Mesothelial cell of epicardium (in vitro differentiated cells): ENCODE results near the gene NFATC1. TPM values are rescaled to one million over a fixed set of nuclear protein-coding genes. Genes with fewer than 3 reads are reported as not detected.

Experiments used
- DNase-seq, 2 experiments: peaks; one replicate each; pipeline ENCODE4 v3.0.0; 2021; ENCODE audit warnings: low spot score in 2 of 2; ENCODE audit not compliant: unreplicated experiment in 2 of 2
- H3K27ac Mint-ChIP-seq: 2 replicates; pipeline ENCODE4 v1.8.0; 2021; ENCODE audit warnings: mixed read lengths
- H3K27me3 Mint-ChIP-seq: 2 replicates; pipeline ENCODE4 v1.8.0; 2021; ENCODE audit warnings: low read depth, mixed read lengths
- H3K36me3 Mint-ChIP-seq: 2 replicates; pipeline ENCODE4 v1.8.0; 2021; ENCODE audit warnings: mixed read lengths
- H3K4me1 Mint-ChIP-seq: 2 replicates; pipeline ENCODE4 v1.8.0; 2021; ENCODE audit warnings: mixed read lengths
- H3K4me3 Mint-ChIP-seq: 2 replicates; pipeline ENCODE4 v1.8.0; 2021; ENCODE audit warnings: mild to moderate bottlenecking, moderate library complexity, mixed read lengths
- H3K9me3 Mint-ChIP-seq: 2 replicates; pipeline ENCODE4 v1.8.0; 2021; ENCODE audit warnings: mixed read lengths
- total RNA-seq: library from RNA; stranded (reverse); gene quantifications from 3 replicates; pipeline ENCODE4 v1.2.1, GENCODE V29; 2021
- TF ChIP-seq, protein P1 (sequence below): fragments of 200-600 bp; sonication (generic); IDR thresholded peaks from one replicate; pipeline ENCODE4 v1.5.0; 2021; ENCODE audit warnings: antibody characterized with exemption; ENCODE audit not compliant: unreplicated experiment

The NFATC1 gene
- total RNA-seq, 1 donor from 2014 or later: 13.4 TPM

DNA sequence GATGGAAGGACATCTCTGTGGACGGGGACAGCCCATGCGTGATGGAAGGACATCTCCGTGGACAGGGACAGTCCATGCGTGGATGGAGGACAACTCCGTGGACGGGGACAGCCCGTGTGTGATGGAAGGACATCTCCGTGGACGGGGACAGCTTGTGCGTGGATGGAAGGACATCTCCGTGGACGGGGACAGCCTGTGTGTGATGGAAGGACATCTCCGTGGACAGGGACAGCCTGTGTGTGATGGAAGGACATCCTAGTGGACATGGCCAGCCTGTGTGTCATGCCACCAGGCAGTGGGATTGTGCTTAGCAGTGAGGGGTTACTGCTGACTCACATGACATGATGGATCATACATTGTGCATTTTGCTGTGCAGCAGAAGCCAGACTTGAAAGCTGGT lies 30.0 kb upstream of the NFATC1 start:
- no peak for DNase-seq
- Mint-ChIP-seq H3K27me3 (no peaks in the 10 kb centered on the region), H3K27ac (no peak overlapping the region), H3K4me3 (no peak overlapping the region), H3K36me3 (peaks cover 43% of the 10 kb centered on the region), H3K4me1 (peaks cover 4% of the 10 kb centered on the region), H3K9me3 (peaks cover 6% of the 10 kb centered on the region)
- TF ChIP-seq, protein P1, sequence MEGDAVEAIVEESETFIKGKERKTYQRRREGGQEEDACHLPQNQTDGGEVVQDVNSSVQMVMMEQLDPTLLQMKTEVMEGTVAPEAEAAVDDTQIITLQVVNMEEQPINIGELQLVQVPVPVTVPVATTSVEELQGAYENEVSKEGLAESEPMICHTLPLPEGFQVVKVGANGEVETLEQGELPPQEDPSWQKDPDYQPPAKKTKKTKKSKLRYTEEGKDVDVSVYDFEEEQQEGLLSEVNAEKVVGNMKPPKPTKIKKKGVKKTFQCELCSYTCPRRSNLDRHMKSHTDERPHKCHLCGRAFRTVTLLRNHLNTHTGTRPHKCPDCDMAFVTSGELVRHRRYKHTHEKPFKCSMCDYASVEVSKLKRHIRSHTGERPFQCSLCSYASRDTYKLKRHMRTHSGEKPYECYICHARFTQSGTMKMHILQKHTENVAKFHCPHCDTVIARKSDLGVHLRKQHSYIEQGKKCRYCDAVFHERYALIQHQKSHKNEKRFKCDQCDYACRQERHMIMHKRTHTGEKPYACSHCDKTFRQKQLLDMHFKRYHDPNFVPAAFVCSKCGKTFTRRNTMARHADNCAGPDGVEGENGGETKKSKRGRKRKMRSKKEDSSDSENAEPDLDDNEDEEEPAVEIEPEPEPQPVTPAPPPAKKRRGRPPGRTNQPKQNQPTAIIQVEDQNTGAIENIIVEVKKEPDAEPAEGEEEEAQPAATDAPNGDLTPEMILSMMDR: no peak

DNA sequence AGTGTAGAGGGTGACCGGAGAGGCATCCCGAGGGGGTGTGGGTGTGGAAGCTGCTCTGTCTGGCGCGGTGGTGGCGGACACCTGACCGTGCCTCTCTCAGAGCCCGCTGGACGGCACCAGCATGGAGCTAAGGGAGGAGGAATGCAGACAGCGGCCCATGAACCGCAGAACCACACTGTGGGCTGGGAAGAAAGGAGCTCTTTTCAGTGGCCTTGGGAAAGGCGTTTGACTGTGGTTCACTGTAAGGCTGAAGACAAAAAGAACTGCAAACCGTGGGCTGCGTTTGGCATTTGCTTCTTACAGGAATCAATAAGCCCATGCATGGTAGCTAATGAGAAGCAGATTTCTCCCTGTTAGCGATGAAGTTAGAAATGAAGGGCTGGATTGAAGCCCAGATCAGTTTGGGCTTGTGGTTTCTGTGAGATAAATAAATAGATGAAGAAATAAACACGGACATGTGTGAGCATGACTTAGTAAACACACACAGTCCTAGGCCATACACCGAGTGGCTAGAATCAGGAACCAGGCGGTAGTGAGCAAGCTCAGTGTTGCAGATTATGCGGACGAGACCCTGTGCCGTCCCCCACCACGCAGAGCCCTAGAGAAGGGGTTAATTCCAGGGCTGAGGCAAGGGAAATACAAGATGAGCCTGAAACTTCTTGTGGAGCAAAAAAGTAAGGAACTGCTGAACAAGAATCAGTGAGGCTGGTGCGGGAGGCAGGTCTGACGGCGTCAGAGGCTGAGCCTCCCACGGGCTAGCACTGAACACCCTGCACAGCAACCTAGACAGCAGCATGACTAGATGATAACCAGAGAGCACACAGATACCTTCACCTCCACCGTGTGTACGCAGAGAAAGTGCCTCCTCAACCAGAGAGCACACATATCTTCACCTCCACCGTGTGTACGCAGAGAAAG lies 29.3 kb upstream of the NFATC1 start:
- Mint-ChIP-seq H3K27me3 (no peaks in the 10 kb centered on the region), H3K9me3 (peaks cover 6% of the 10 kb centered on the region), H3K27ac (no peak overlapping the region), H3K36me3 (peaks cover 36% of the 10 kb centered on the region), H3K4me3 (no peak overlapping the region), H3K4me1 (peaks cover 4% of the 10 kb centered on the region)
- no peak for DNase-seq
- TF ChIP-seq, protein P1: no peak

DNA sequence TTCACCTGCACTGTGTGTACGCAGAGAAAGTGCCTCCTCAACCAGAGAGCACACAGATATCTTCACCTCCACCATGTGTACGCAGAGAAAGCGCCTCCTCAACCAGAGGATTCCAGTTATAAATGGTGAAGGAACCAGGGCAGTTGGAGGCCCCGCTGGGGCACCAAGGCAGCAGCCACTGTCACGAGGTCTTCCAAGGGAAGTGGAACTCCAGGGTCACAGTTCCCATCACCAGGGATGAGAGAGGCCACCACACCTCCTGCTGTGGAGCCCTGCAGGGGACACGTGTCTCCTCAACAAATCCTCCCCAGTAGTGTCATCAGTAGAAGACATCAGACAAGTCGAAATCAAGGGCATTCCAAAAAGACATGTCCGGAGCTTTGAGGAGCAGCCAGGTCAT lies 28.2 kb upstream of the NFATC1 start:
- peaks cover 33% of the 10 kb centered on the region for H3K36me3 Mint-ChIP-seq
- no peak overlapping the region for H3K4me3 Mint-ChIP-seq
- H3K27ac Mint-ChIP-seq: peak overlapping the region; percentile 67
- H3K9me3 Mint-ChIP-seq: peaks cover 6% of the 10 kb centered on the region
- peaks cover 8% of the 10 kb centered on the region for H3K4me1 Mint-ChIP-seq
- TF ChIP-seq, protein P1: no peak
- no peaks in the 10 kb centered on the region for H3K27me3 Mint-ChIP-seq
- no peak for DNase-seq

DNA sequence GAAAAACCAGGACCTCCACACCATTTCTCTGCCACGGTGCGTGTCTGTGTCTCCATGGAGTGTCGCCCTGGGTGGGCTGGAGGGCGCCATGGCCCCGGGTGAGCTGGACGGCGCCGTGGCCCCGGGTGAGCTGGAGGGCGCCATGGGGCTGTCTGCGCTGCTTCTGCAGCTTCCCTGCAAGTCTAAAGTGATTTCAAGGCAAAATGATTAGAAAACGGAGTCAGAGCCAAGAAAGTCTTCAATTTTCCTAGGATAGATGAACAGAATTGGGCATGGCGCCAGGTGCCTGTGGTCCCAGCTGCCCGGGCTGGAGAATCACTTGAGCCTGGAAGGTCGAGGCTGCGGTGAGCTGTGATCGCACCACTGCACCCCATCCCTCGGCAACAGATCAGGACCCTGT lies 27.7 kb upstream of the NFATC1 start:
- peaks cover 6% of the 10 kb centered on the region for H3K9me3 Mint-ChIP-seq
- no peak overlapping the region for H3K27ac Mint-ChIP-seq
- H3K27me3 Mint-ChIP-seq: no peaks in the 10 kb centered on the region
- no peak for DNase-seq
- TF ChIP-seq, protein P1: no peak
- H3K36me3 Mint-ChIP-seq: peaks cover 33% of the 10 kb centered on the region
- peaks cover 8% of the 10 kb centered on the region for H3K4me1 Mint-ChIP-seq
- H3K4me3 Mint-ChIP-seq: no peak overlapping the region

DNA sequence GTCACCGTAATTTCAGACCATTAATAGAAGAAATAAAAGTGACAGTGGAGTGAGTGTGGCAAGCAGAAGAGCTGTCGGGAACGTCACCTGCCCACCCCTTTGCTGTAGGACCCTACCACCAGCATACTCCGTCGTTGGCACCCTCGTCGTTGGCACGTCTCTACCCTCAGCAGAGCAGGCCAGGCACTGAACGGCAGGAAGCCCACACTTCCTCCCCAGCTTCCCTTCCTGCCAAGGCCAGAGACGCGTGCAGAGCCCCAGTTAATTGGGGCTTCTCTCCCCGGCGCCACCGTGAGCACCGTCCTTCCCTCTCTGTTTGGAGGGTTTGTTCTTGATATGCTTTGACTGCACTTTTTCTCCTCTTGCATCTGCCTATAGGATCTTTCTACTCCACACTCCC lies 27.0 kb upstream of the NFATC1 start:
- Mint-ChIP-seq H3K9me3 (peaks cover under 1% of the 10 kb centered on the region), H3K27me3 (no peaks in the 10 kb centered on the region), H3K4me1 (peaks cover 8% of the 10 kb centered on the region), H3K4me3 (no peak overlapping the region), H3K36me3 (peaks cover 26% of the 10 kb centered on the region), H3K27ac (no peak overlapping the region)
- TF ChIP-seq, protein P1: no peak
- no peak for DNase-seq
